ENCODE measurements around the gene CTNNA1.
"Not testable (repeated sequence)": the region's sequence is repeated elsewhere in the genome, so short reads cannot be mapped to it uniquely, and the experiment has no call there.

CTNNA1 gene

DNA sequence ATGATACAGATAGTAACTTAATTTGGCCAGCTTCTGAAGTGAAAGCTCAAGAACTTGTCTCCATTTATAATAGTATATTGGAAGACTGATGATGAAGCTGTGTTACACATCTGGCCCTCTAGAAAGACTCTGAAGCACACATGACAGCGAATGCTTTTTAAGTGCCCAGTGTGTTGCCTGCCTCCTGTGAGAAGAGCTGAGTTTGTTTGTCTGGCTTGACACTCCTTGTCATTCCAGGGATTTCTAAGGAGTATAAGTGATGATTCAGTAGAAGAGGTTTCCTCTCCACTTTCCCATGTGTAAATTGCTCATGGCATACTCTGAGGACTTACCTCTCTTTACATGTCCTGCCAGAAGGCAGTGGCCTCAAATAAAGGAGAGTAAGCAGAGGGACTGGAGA is 152.3 kb downstream of the CTNNA1 start:
- no peak for DNase-seq

DNA sequence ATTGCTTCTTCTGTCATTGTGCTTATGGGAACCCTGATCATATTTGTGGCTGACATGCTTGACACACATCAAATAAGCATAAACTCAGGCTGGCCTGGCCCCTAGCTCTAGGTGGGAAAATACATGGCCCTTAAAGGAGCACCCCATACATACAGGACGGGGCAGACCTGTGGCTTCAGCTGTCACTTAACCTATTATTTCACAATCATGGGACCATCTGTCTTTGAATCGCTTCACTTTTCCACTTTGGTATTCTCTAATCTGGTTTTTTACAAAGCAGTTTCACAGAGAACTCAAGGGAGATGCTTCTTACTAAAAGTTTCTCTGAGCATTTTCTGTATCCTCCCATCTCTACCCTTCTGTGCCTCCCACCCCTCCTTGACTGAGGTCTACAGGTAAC is 156.5 kb downstream of the CTNNA1 start:
- DNase-seq, result no peak

DNA sequence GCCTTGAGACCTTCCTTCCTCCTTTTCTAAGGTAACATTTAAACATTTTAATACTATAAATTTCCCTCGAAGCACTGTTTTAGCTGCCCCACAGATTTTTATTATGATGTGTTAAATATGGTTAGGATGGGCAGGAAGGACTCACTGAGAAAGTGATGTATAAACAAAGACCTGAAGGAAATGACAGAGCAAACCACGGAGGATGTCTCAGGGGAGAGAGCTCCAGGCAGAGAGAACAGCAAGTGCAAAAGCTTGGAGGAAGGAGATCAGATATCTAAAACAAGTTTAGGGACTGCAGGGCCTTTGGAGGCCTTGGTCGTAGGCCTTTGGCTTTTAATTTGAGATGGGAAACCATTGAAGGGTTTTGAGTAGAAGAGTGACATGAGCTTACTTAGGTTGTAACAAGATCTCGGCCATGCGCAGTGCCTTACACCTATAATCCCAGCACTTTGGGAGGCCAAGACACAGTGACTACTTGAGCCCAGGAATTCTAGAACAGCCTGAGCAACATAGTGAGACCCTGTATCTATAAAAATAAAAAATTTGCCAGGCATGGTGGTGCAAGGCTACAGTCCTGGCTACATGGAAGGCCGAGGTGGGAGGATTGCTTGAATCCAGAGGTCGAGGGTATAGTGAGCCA is 157.4 kb downstream of the CTNNA1 start:
- no peak for DNase-seq

DNA sequence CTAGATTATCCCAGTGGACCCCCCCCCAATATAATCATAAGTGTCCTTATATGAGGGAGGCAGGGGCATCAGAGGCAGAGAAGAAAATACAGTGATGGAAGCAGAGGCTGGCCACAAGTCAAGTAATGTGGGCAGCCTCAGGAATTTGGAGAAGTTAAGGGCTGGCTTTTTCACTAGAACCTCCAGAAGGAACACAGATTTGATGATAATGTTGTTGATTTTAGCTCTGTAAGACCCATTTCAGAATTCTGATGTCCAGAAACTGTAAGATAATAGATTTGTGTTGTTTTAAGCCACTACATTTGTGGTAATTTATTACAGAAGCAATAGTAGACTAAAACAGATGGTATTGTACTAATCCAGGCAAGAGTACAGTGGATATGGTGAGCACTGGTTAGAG is 158.2 kb downstream of the CTNNA1 start:
- no peak for DNase-seq

GRCh38 chr5:138912093-138912492 is 158.9 kb downstream of the CTNNA1 start:
- DNase-seq, result no peak

GRCh38 chr5:138913773-138914172 is 160.5 kb downstream of the CTNNA1 start:
- DNase-seq, result no peak

GRCh38 chr5:138914338-138914737 is 161.1 kb downstream of the CTNNA1 start:
- no peak for DNase-seq

DNA sequence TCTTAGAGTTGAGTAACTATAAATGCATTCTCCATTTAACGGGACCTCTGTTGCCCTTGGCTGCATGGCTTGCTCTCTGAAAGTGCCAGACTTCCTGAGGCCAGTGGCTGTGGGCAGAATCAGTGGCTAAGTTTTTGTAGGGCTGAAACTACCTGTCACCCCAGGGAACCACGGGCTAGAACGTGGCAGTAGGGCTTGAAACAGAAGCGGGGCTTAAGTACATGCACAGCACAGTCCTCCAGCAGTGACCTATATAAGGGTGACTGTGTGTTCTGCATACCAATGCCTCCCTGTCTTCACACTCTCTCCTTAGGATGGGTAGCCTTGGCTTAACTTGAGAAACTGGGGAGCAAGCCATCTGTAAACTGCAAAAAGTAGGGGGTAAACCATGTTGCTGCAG is 165.5 kb downstream of the CTNNA1 start:
- DNase-seq, result no peak

- DNase-seq, result no peak
These were observed 167.0 kb downstream of the CTNNA1 start for GRCh38 chr5:138920181-138920580.

DNA sequence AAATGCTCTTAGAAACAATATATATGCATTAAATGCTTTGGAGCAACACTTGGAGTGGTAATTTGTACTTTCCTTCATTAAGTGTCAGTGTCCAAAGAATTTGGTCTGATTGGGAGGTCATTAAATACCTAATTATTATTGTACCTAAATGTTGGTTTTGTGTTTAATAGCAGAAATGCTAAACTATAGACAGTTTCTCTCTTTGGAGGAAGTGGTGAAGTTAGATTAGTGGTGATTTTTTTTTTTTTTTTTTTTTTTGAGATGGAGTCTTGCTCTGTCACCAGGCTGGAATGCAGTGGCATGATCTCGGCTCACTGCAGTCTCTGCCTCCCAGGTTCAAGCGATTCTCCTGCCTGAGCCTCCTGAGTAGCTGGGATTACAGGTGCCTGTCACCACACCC is 168.1 kb downstream of the CTNNA1 start:
- DNase-seq, result not testable (repeated sequence)

DNA sequence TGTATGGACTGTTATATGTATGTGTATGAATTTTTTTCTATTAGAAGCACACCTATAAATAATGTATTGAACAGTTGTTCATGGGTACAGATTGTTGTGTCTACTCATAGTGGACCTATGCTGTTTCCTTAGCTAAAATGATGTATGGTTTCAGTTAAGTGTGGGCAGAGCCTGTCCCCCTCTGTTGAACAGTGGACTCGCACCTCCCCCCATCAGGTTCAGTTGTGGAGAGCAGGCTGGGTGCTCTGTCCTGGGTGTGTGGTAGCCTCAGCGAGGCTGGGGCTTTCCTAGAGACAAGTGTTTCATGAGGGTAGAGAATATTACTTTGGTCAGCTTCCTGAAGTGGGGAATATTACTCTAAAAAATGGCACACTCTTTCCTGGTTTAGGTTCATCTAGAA is 169.3 kb downstream of the CTNNA1 start:
- DNase-seq, result no peak

DNA sequence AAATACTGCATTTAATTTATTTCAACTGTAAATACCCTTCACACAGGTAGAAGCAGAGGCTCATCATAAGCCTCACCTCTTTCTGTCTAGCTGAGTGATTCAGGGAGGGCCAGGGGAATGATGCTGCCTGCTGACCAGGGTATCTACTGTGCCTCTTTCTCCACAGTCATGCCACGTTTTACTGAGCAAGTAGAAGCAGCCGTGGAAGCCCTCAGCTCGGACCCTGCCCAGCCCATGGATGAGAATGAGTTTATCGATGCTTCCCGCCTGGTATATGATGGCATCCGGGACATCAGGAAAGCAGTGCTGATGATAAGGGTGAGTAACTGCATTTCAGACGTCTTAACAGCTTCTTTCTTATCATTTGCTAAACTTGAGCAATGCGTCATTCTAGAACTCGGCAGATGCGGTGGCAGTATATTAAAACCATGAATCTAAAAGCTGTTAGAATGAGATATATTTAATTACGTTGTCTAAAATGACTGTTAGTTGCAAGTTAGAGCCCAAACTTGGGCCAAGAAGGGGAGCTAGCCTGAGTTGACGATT is 171.9 kb downstream of the CTNNA1 start:
- DNase-seq, result no peak

DNA sequence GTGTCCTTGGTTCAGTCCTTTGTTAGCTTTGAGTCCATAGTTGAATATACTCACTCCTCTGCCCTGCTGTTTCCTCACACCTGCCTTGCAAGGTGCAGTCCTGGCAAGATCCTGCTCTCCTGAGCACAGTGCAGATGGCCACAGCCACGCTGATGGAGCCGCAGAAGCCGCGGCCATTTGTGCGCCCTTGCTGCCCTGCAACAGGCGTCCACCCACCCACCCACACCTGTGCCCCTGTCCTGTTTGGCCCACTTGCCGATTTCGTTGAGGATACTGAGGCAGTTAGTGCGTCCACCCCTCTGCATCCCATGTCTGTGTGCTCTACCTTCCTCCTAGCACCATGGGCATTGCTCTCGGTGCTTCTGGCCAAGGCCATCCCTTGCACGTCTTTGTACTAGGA is 173.0 kb downstream of the CTNNA1 start:
- DNase-seq, result no peak

DNA sequence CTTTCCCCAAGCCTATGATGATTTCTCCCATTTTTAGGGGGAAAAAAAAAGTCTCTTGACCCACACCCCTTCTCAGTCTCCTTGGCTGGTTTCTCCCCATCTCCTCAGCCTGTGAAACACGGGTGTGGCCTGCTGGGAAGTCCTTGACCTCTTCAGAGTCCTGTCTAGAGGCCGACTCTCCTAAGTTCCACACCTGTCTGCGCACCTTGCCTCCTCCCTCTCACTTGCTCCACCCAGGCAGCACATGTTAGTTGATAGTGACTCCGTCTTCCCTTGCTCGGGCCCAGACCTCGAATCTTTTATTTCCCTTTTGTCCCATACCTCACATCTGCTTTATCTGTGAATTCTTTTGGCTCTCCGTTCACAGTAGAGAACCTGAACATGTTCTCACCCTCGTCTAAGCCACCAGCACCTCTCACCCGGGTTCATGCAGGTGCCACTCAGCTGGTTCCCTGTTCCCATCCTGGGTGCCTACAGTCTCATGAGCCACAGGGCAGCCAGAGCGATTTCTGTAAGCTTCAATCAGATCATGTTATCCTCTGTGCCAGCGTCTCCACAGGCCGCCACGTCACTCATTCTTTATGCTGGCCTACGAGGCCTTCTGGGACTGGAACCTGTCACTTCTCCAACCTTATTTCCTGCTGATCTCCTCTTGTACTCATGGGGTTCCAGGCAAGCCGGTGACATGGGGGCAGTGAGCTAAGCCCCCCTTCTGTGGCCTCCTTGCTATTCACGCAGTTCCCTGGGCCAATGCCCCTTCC is 173.6 kb downstream of the CTNNA1 start:
- DNase-seq, result no peak

DNA sequence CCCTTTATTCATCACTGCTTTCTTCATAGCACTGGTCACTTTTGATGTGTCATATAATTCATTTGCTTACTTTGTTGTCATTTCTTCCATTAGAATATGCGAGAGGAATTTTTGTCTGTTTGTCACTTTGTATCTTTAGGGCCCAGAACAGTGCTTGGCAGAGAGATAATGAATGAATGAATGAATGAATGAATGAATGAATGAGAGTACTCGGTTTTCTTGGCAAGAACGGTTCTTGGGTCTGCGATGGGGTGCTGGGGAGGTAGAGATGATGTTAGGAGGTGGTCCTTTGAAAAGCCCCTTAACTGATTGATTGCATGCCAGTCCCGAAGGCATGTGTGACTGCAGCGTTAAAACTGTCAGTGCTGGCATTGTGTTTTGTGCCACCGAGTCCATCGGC is 174.3 kb downstream of the CTNNA1 start:
- DNase-seq, result no peak

GRCh38 chr5:138927979-138928378 is 174.8 kb downstream of the CTNNA1 start:
- DNase-seq, result no peak

DNA sequence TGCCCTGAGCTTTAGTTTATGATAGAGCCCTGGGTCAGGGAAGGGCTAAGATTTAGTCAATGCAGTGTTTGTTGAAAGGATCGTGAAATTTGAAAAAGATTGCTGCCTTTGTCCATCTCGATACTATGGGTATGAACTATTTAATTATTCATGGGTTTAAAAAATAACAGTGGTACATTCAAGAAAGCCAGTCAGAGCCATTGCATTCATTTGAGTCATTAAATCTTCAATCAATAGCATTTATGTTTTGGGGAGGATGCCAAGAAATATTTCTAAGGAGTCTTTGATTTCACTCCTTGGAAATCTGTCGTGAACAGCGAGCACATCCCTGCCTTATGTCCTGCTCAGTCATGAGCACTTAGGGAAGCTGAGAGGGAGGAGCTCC is 176.3 kb downstream of the CTNNA1 start:
- no peak for DNase-seq

GRCh38 chr5:138930371-138931097 is 177.3 kb downstream of the CTNNA1 start:
- DNase-seq, result no peak

GRCh38 chr5:138932171-138932810 is 179.1 kb downstream of the CTNNA1 start:
- no peak for DNase-seq

GRCh38 chr5:138933522-138934290 is 180.5 kb downstream of the CTNNA1 start:
- no peak for DNase-seq

DNA sequence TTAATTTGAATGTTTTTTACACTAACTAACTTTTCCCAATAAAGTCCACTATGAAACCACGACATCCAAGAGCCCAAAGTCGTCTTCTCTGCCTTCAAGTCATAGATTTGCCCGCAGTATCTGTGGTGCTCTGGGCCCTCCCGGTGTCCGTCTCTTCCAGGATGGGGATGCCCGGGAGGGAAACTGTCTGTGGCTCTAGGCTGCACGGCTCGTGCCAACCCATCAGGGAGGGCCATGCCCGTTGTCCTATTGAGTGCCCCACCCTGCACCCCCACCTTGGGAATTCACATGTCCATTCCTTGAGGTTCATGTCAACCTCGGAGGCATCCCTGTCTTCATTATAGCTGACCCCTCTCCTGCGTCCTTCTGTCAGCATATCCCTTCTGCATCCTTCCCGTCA is 181.7 kb downstream of the CTNNA1 start:
- DNase-seq, result no peak

DNA sequence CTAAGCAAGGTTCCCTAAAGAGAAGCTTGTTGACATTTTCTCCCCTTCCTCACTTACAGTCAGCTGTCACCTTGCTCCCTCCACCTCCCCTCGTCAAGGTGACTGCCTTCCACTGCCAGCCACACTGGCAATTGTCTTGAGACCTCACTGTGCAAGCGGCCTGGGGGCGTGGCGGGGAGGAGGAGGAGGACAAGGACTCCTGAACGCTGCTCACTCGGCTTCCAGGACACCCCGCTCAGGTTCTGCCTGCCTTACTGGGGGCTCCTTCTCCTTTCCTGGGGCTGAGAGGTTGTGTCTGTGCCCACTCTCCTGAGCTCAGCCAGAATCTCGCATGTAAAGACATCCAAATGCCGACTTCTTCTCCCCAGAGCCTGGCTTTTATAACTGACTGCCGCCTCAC is 182.2 kb downstream of the CTNNA1 start:
- DNase-seq, result no peak
